Endodermal cell (in vitro differentiated cells): ENCODE results near the gene SLC22A5. TPM values are rescaled to one million over a fixed set of nuclear protein-coding genes. Genes with fewer than 3 reads are reported as not detected.
A peak's percentile ranks its signal among the peaks of the same experiment; 100 is the strongest.

Source experiments
- DNase-seq: peaks from one replicate; pipeline ENCODE4 v3.0.0-alpha.2; 2017
- H3K27ac ChIP-seq: 2 replicates; pipeline ENCODE4 v1.5.1; 2013; ENCODE audit warnings: mild to moderate bottlenecking, low read depth, low read length, moderate library complexity
- H3K27me3 ChIP-seq: 2 replicates; pipeline ENCODE4 v1.6.1; 2013; ENCODE audit warnings: mild to moderate bottlenecking, low read length, moderate library complexity; ENCODE audit not compliant: insufficient read depth, control insufficient read depth, poor library complexity, severe bottlenecking
- H3K36me3 ChIP-seq: 2 replicates; pipeline ENCODE4 v1.7.0; 2013; ENCODE audit warnings: mild to moderate bottlenecking, low read length, moderate library complexity; ENCODE audit not compliant: control insufficient read depth, insufficient read depth
- H3K4me1 ChIP-seq: one replicate; pipeline ENCODE4 v1.7.0; 2013; ENCODE audit warnings: low read length; ENCODE audit not compliant: control insufficient read depth, insufficient read depth
- H3K4me3 ChIP-seq: 2 replicates; pipeline ENCODE4 v1.5.1; 2013; ENCODE audit warnings: mild to moderate bottlenecking, low read length, moderate library complexity
- H3K9ac ChIP-seq: 2 replicates; pipeline ENCODE4 v1.6.1; 2013; ENCODE audit warnings: mild to moderate bottlenecking, low read length, moderate library complexity; ENCODE audit not compliant: poor library complexity, severe bottlenecking; ENCODE audit errors: extremely low read depth
- H3K9me3 ChIP-seq: 2 replicates; pipeline ENCODE4 v1.6.1; 2013; ENCODE audit warnings: mild to moderate bottlenecking, low read length, moderate library complexity; ENCODE audit not compliant: control insufficient read depth
- H3K27ac Mint-ChIP-seq: 2 replicates; pipeline ENCODE4 v1.8.0; 2020; ENCODE audit warnings: mixed read lengths
- H3K27me3 Mint-ChIP-seq: 2 replicates; pipeline ENCODE4 v1.8.0; 2021; ENCODE audit warnings: mild to moderate bottlenecking, mixed read lengths; ENCODE audit not compliant: insufficient read depth
- H3K36me3 Mint-ChIP-seq: 2 replicates; pipeline ENCODE4 v1.8.0; 2020; ENCODE audit warnings: low read depth, mixed read lengths
- H3K4me1 Mint-ChIP-seq: 2 replicates; pipeline ENCODE4 v1.8.0; 2020; ENCODE audit warnings: mixed read lengths
- H3K4me3 Mint-ChIP-seq: 2 replicates; pipeline ENCODE4 v1.8.0; 2020; ENCODE audit warnings: mild to moderate bottlenecking, moderate library complexity, mixed read lengths
- H3K9me3 Mint-ChIP-seq: 2 replicates; pipeline ENCODE4 v1.8.0; 2020; ENCODE audit warnings: mild to moderate bottlenecking, mixed read lengths
- CTCF ChIP-seq: fragments of 200-600 bp; sonication (generic); conservative IDR thresholded peaks from 2 replicates; pipeline ENCODE4 v1.5.0; 2021; ENCODE audit warnings: antibody characterized with exemption, mild to moderate bottlenecking
- WGBS, 2 experiments: methylation state at CpG; one replicate each; pipeline versions ENCODE4 v1.1.5 to v1.1.7; 2013; ENCODE audit warnings: missing lambda C conversion rate in 2 of 2, mixed read lengths in 1 of 2; ENCODE audit not compliant: insufficient coverage in 1 of 2, insufficient read length in 1 of 2; 5-methylcytosine and 5-hydroxymethylcytosine counted together
- total RNA-seq, 2 donors: library from RNA; stranded (reverse); fragmentation: NEBNext Ultra II Directional in 1 of 2; extraction: Animal tissue kit (Norgen Biotek cat#: 25700) in 1 of 2; gene quantifications; 2 replicates in 1 of 2; 3 replicates in 1 of 2; pipeline ENCODE4 v1.2.1, GENCODE V29; 2021

The SLC22A5 gene
- total RNA-seq, 2 donors from 2014 or later, result 4.9 to 8.2 TPM

- TF ChIP-seq CTCF, result no peak
These were observed 38.9 kb downstream of the SLC22A5 start for GRCh38 chr5:132408456-132408855.

GRCh38 chr5:132408965-132409364, 39.5 kb downstream of the SLC22A5 start:
- Histone ChIP-seq H3K27ac (no peak overlapping the region), H3K27me3 (peaks cover 14% of the 10 kb centered on the region), H3K9ac (no peak overlapping the region), H3K9me3 (no peaks in the 10 kb centered on the region), H3K4me3 (no peak overlapping the region), H3K36me3 (no peaks in the 10 kb centered on the region), H3K4me1 (no peaks in the 10 kb centered on the region)
- no peak for TF ChIP-seq CTCF
- H3K4me3 Mint-ChIP-seq, result no peak overlapping the region
- no peak for DNase-seq
- H3K27ac Mint-ChIP-seq, result no peak overlapping the region
- H3K27me3 Mint-ChIP-seq, result peaks cover 20% of the 10 kb centered on the region
- no peaks in the 10 kb centered on the region for H3K9me3 Mint-ChIP-seq
- peaks cover 3% of the 10 kb centered on the region for H3K4me1 Mint-ChIP-seq
- H3K36me3 Mint-ChIP-seq, result no peaks in the 10 kb centered on the region
- WGBS, 2 experiments, result 83 to 92% methylated on average over 2 of the region's 2 CpGs

More at GRCh38 chr5:132408456-132408855, 38.9 kb downstream of the SLC22A5 start:
- H3K36me3 Mint-ChIP-seq, result no peaks in the 10 kb centered on the region
- no peaks in the 10 kb centered on the region for H3K4me1 ChIP-seq
- 75 to 79% methylated on average over 6 of the region's 6 CpGs for WGBS, 2 experiments
- no peaks in the 10 kb centered on the region for H3K9me3 Mint-ChIP-seq
- H3K4me3 ChIP-seq, result no peak overlapping the region
- no peak overlapping the region for H3K9ac ChIP-seq
- H3K27me3 ChIP-seq, result peaks cover 14% of the 10 kb centered on the region
- H3K36me3 ChIP-seq, result no peaks in the 10 kb centered on the region
- peaks cover 3% of the 10 kb centered on the region for H3K4me1 Mint-ChIP-seq
- H3K27ac ChIP-seq, result no peak overlapping the region
- peaks cover 21% of the 10 kb centered on the region for H3K27me3 Mint-ChIP-seq
- H3K4me3 Mint-ChIP-seq, result no peak overlapping the region
- no peaks in the 10 kb centered on the region for H3K9me3 ChIP-seq
- H3K27ac Mint-ChIP-seq, result no peak overlapping the region
- no peak for DNase-seq

GRCh38 chr5:132410451-132411303, 41.2 kb downstream of the SLC22A5 start:
- 2 to 4% methylated on average over 22 to 90 of the region's 90 CpGs for WGBS, 2 experiments
- peak overlapping the region; percentile 41 for H3K9ac ChIP-seq
- H3K27me3 Mint-ChIP-seq, result peaks cover 12% of the 10 kb centered on the region

More at GRCh38 chr5:132410451-132411303, 41.2 kb downstream of the SLC22A5 start:
- Histone ChIP-seq H3K4me3 (peak overlapping the region; percentile 76), H3K27me3 (peaks cover 14% of the 10 kb centered on the region), H3K36me3 (no peaks in the 10 kb centered on the region), H3K4me1 (no peaks in the 10 kb centered on the region), H3K9me3 (no peaks in the 10 kb centered on the region), H3K27ac (peak overlapping the region; percentile 79)
- H3K4me3 Mint-ChIP-seq, result peak overlapping the region; percentile 61
- peaks cover 3% of the 10 kb centered on the region for H3K4me1 Mint-ChIP-seq
- peak; percentile 94 for DNase-seq
- H3K9me3 Mint-ChIP-seq, result no peaks in the 10 kb centered on the region
- H3K36me3 Mint-ChIP-seq, result no peaks in the 10 kb centered on the region
- TF ChIP-seq CTCF, result peak; percentile 95
- H3K27ac Mint-ChIP-seq, result peak overlapping the region; percentile 39
